GM12891 (cell line): ENCODE measurements around the gene ZNF217.

ENCODE experiments used
- PAX5 ChIP-seq: IDR thresholded peaks from 2 replicates; pipeline ENCODE4 v1.6.1; 2011; ENCODE audit warnings: low read length, moderate library complexity, mild to moderate bottlenecking; ENCODE audit not compliant: insufficient read depth, severe bottlenecking
- POLR2A ChIP-seq: IDR thresholded peaks from 2 replicates; pipeline ENCODE4 v1.6.1; 2011; ENCODE audit warnings: low read depth, low read length, control low read depth
- POLR2AphosphoS5 ChIP-seq: IDR thresholded peaks from 2 replicates; pipeline ENCODE4 v1.6.1; 2011; ENCODE audit warnings: low read depth, low read length, control low read depth
- TAF1 ChIP-seq: IDR thresholded peaks from 2 replicates; pipeline ENCODE4 v1.6.1; 2011; ENCODE audit warnings: low read depth, low read length, control low read depth

- TF ChIP-seq POLR2AphosphoS5 (no peak), POLR2A (no peak), TAF1 (no peak), PAX5 (no peak)
Observed at GRCh38 chr20:53580376-53581111, 13.1 kb downstream of the ZNF217 start.
